ENCODE data around the gene RBP3. TPM values are rescaled to one million over a fixed set of nuclear protein-coding genes. Genes with fewer than 3 reads are reported as not detected.

Gene RBP3
- total and polyA plus RNA-seq, 11 donors, result not detected

- Histone ChIP-seq H3K27me3 (no peaks in the 10 kb centered on the region), H3K27ac (no peak overlapping the region), H3K4me3 (no peak overlapping the region), H3K9me3 (no peaks in the 10 kb centered on the region), H3K4me1 (no peaks in the 10 kb centered on the region), H3K36me3 (no peaks in the 10 kb centered on the region)
- ATAC-seq (no peak), DNase-seq (peak in 1 of 5 donors; percentile 10)
- WGBS, 4 donors, result 93 to 95% (median 95%) methylated on average over 8 to 24 of the region's 24 CpGs
- intact Hi-C loops (cut with DNase I), result loop anchor here in 1 of 10 donors (10.0 kb wide), 1 partner anchor 86 kb away; no protein-coding TSS in a partner anchor
- no peak for TF ChIP-seq CTCF (IDR thresholded peaks at IDR 0.05)
- TF ChIP-seq POLR2A (IDR thresholded peaks at IDR 0.05), result no peak
Measured at GRCh38 chr10:47368431-47369180, 20.4 kb downstream of the RBP3 start.

GRCh38 chr10:47369251-47369894 is 21.2 kb downstream of the RBP3 start:
- 73 to 82% (median 76%) methylated on average over 8 to 9 of the region's 9 CpGs for WGBS, 4 donors
- H3K36me3 ChIP-seq, result no peaks in the 10 kb centered on the region
- DNase-seq, result peak in 1 of 5 donors; percentile 10
- peaks cover 0 to 2% (median 0%) of the 10 kb centered on the region in 12 donors for H3K4me1 ChIP-seq
- no peak overlapping the region for H3K4me3 ChIP-seq
- intact Hi-C loops (cut with DNase I), result loop anchor here in 1 of 10 donors (10.0 kb wide), 1 partner anchor 85 kb away; no protein-coding TSS in a partner anchor
- no peaks in the 10 kb centered on the region for H3K27me3 ChIP-seq
- TF ChIP-seq CTCF (IDR thresholded peaks at IDR 0.05) (no peak), POLR2A (IDR thresholded peaks at IDR 0.05) (no peak)
- ATAC-seq, result no peak
- H3K27ac ChIP-seq, result no peak overlapping the region
- H3K9me3 ChIP-seq, result no peaks in the 10 kb centered on the region

- Histone ChIP-seq H3K4me3 (no peak overlapping the region), H3K4me1 (peaks cover 0 to 7% (median 0%) of the 10 kb centered on the region in 12 donors), H3K27ac (no peak overlapping the region), H3K36me3 (no peaks in the 10 kb centered on the region), H3K27me3 (peaks cover 0 to under 1% (median 0%) of the 10 kb centered on the region in 9 donors), H3K9me3 (no peaks in the 10 kb centered on the region)
- 93 to 95% (median 95%) methylated on average over 11 of the region's 11 CpGs for WGBS, 4 donors
- TF ChIP-seq POLR2A (IDR thresholded peaks at IDR 0.05), result no peak
- TF ChIP-seq CTCF (IDR thresholded peaks at IDR 0.05), result no peak
- ATAC-seq, result no peak
- peak in 1 of 5 donors; percentile 12 for DNase-seq
- intact Hi-C loops (cut with DNase I), result no loop called here
Measured at GRCh38 chr10:47370015-47370767, 22.0 kb downstream of the RBP3 start.

GRCh38 chr10:47370878-47371277 is 22.7 kb downstream of the RBP3 start:
- no peak overlapping the region for H3K27ac ChIP-seq
- no peaks in the 10 kb centered on the region for H3K9me3 ChIP-seq
- intact Hi-C loops (cut with DNase I), result no loop called here
- WGBS, 4 donors, result 90 to 95% (median 91%) methylated on average over 7 of the region's 7 CpGs
- no peak overlapping the region for H3K4me3 ChIP-seq
- ATAC-seq (no peak), DNase-seq (peak in 1 of 5 donors; percentile 8)
- H3K27me3 ChIP-seq, result peaks cover 0 to 7% (median 0%) of the 10 kb centered on the region in 9 donors
- H3K4me1 ChIP-seq, result peaks cover 0 to 7% (median 0%) of the 10 kb centered on the region in 12 donors
- no peaks in the 10 kb centered on the region for H3K36me3 ChIP-seq
- TF ChIP-seq CTCF (IDR thresholded peaks at IDR 0.05) (no peak), POLR2A (IDR thresholded peaks at IDR 0.05) (no peak)

Data from heart left ventricle (tissue), 16 donors.